ENCODE measurements around the gene KRTAP2-4.
"Not testable (repeated sequence)": the region's sequence is repeated elsewhere in the genome, so short reads cannot be mapped to it uniquely, and the experiment has no call there.

- not testable (repeated sequence) for TF ChIP-seq CTCF (optimal IDR thresholded peaks at IDR 0.05 in 1 of 3, IDR thresholded peaks at IDR 0.05 in 1 of 3, conservative IDR thresholded peaks at IDR 0.05 in 1 of 3; ENCODE audit: extremely low read depth in 1 of 3, insufficient read depth in 2 of 3, low read length in 3 of 3); EZH2 (IDR thresholded peaks at IDR 0.05; ENCODE audit: low read length)
Measured at GRCh38 chr17:41099682-41100480, 34.2 kb upstream of the KRTAP2-4 start.

All from keratinocyte (primary cell).